Neural cell (in vitro differentiated cells): ENCODE results near the gene MUC15. TPM values are rescaled to one million over a fixed set of nuclear protein-coding genes. Genes with fewer than 3 reads are reported as not detected.

Source experiments
- H2AFZ ChIP-seq: fragments of 200-600, 300-800 bp; sonication (generic), shearing (Covaris generic); 2 replicates; pipeline ENCODE4 v1.6.0; 2014; ENCODE audit warnings: low read depth, mild to moderate bottlenecking, antibody characterized with exemption, low read length, moderate library complexity
- H3F3A ChIP-seq: fragments of 200-600 bp; shearing (Covaris generic); 2 replicates; pipeline ENCODE4 v1.6.1; 2016; ENCODE audit warnings: mild to moderate bottlenecking, moderate library complexity, mixed read lengths, antibody characterized with exemption, low read length; ENCODE audit not compliant: insufficient read depth, poor library complexity, severe bottlenecking
- H3K27ac ChIP-seq: fragments of 200-600, 300-800 bp; sonication (generic), shearing (Covaris generic); 2 replicates; pipeline ENCODE4 v1.5.1; 2014; ENCODE audit warnings: mild to moderate bottlenecking, low read length, moderate library complexity
- H3K27me3 ChIP-seq: fragments of 300-800, 200-600 bp; sonication (generic), shearing (Covaris generic); 2 replicates; pipeline ENCODE4 v1.6.0; 2014; ENCODE audit warnings: mild to moderate bottlenecking, low read depth, low read length, moderate library complexity; ENCODE audit not compliant: insufficient read depth
- H3K36me3 ChIP-seq: fragments of 300-800, 200-600 bp; sonication (generic), shearing (Covaris generic); 2 replicates; pipeline ENCODE4 v1.5.1; 2014; ENCODE audit warnings: mild to moderate bottlenecking, antibody characterized with exemption, low read length, moderate library complexity; ENCODE audit not compliant: insufficient read depth
- H3K4me2 ChIP-seq: fragments of 300-800, 200-600 bp; sonication (generic), shearing (Covaris generic); 2 replicates; pipeline ENCODE4 v1.6.0; 2014; ENCODE audit warnings: mild to moderate bottlenecking, low read length
- H3K4me3 ChIP-seq: fragments of 300-800, 200-600 bp; sonication (generic), shearing (Covaris generic); 2 replicates; pipeline ENCODE4 v1.5.1; 2014; ENCODE audit warnings: mild to moderate bottlenecking, low read length, moderate library complexity
- H3K79me2 ChIP-seq: fragments of 200-600 bp; shearing (Covaris generic); replicated peaks from 2 replicates; pipeline ENCODE4 v1.6.0; 2014; ENCODE audit warnings: mild to moderate bottlenecking, low read length, moderate library complexity; ENCODE audit not compliant: insufficient read depth
- H3K9ac ChIP-seq: fragments of 300-800, 200-600 bp; sonication (generic), shearing (Covaris generic); 2 replicates; pipeline ENCODE4 v1.6.1; 2016; ENCODE audit warnings: mild to moderate bottlenecking, low read length, mixed read lengths
- H3K9me2 ChIP-seq: fragments of 200-600 bp; shearing (Covaris generic); 2 replicates; pipeline ENCODE4 v1.6.1; 2016; ENCODE audit warnings: mild to moderate bottlenecking, low read length, mixed read lengths; ENCODE audit not compliant: insufficient read depth
- H3K9me3 ChIP-seq: fragments of 200-600, 300-800 bp; sonication (generic), shearing (Covaris generic); 2 replicates; pipeline ENCODE4 v1.6.1; 2016; ENCODE audit warnings: mild to moderate bottlenecking, mixed run types, low read length, moderate library complexity, mixed read lengths
- H4K20me1 ChIP-seq: fragments of 200-600 bp; shearing (Covaris generic); 2 replicates; pipeline ENCODE4 v1.6.1; 2016; ENCODE audit warnings: mild to moderate bottlenecking, mixed run types; ENCODE audit not compliant: insufficient read depth
- EP300 ChIP-seq: fragments of 450-650 bp; conservative IDR thresholded peaks from 2 replicates; pipeline ENCODE4 v1.6.1; 2014; ENCODE audit warnings: antibody characterized with exemption, mild to moderate bottlenecking, moderate library complexity; ENCODE audit not compliant: poor library complexity, severe bottlenecking
- EZH2 ChIP-seq: fragments of 200-600, 300-800 bp; shearing (Covaris generic), sonication (generic); IDR thresholded peaks from 2 replicates; pipeline ENCODE4 v1.6.1; 2014; ENCODE audit warnings: antibody characterized with exemption, low read length, borderline replicate concordance, mild to moderate bottlenecking; ENCODE audit not compliant: insufficient read depth, poor library complexity, severe bottlenecking
- MXI1 ChIP-seq: fragments of 450-650 bp; conservative IDR thresholded peaks from 2 replicates; pipeline ENCODE4 v1.6.1; 2014; ENCODE audit warnings: antibody characterized with exemption, mild to moderate bottlenecking; ENCODE audit not compliant: poor library complexity, severe bottlenecking
- POLR2AphosphoS5 ChIP-seq: IDR thresholded peaks from 2 replicates; pipeline ENCODE4 v1.6.1; 2012
- RAD21 ChIP-seq: fragments of 450-650 bp; conservative IDR thresholded peaks from 2 replicates; pipeline ENCODE4 v1.6.1; 2014; ENCODE audit warnings: antibody characterized with exemption, mild to moderate bottlenecking, moderate library complexity
- SMC3 ChIP-seq: fragments of 450-650 bp; conservative IDR thresholded peaks from 2 replicates; pipeline ENCODE4 v1.6.1; 2014; ENCODE audit warnings: antibody characterized with exemption, mild to moderate bottlenecking, moderate library complexity; ENCODE audit not compliant: poor library complexity
- TAF1 ChIP-seq: IDR thresholded peaks from 2 replicates; pipeline ENCODE4 v1.6.1; 2012; ENCODE audit warnings: low read depth
- polyA plus RNA-seq: library from polyadenylated mRNA; depleted of rRNA; stranded (reverse); fragments of >200 nt; gene quantifications from 2 replicates; pipeline ENCODE4 v1.2.3, GENCODE V29; 2014
- TF ChIP-seq, protein P1 (sequence below): IDR thresholded peaks from 2 replicates; pipeline ENCODE4 v1.6.1; 2012; ENCODE audit warnings: borderline replicate concordance
- TF ChIP-seq, protein P2 (sequence below): fragments of 450-650 bp; IDR thresholded peaks from 2 replicates; pipeline ENCODE4 v1.5.1; 2014; ENCODE audit warnings: antibody characterized with exemption, mild to moderate bottlenecking, moderate library complexity; ENCODE audit not compliant: poor library complexity, severe bottlenecking

The MUC15 gene
- polyA plus RNA-seq, 1 donor from 2014 or later = not detected

- Histone ChIP-seq H3F3A (no peaks in the 10 kb centered on the region), H3K9me2 (no peaks in the 10 kb centered on the region), H3K36me3 (no peaks in the 10 kb centered on the region), H3K27me3 (no peaks in the 10 kb centered on the region), H3K9ac (no peak overlapping the region), H3K27ac (no peak overlapping the region), H3K9me3 (no peaks in the 10 kb centered on the region), H3K79me2 (no peaks in the 10 kb centered on the region), H3K4me2 (no peak overlapping the region), H2AFZ (no peak overlapping the region), H4K20me1 (no peaks in the 10 kb centered on the region), H3K4me3 (no peak overlapping the region)
- TF ChIP-seq, protein P1, sequence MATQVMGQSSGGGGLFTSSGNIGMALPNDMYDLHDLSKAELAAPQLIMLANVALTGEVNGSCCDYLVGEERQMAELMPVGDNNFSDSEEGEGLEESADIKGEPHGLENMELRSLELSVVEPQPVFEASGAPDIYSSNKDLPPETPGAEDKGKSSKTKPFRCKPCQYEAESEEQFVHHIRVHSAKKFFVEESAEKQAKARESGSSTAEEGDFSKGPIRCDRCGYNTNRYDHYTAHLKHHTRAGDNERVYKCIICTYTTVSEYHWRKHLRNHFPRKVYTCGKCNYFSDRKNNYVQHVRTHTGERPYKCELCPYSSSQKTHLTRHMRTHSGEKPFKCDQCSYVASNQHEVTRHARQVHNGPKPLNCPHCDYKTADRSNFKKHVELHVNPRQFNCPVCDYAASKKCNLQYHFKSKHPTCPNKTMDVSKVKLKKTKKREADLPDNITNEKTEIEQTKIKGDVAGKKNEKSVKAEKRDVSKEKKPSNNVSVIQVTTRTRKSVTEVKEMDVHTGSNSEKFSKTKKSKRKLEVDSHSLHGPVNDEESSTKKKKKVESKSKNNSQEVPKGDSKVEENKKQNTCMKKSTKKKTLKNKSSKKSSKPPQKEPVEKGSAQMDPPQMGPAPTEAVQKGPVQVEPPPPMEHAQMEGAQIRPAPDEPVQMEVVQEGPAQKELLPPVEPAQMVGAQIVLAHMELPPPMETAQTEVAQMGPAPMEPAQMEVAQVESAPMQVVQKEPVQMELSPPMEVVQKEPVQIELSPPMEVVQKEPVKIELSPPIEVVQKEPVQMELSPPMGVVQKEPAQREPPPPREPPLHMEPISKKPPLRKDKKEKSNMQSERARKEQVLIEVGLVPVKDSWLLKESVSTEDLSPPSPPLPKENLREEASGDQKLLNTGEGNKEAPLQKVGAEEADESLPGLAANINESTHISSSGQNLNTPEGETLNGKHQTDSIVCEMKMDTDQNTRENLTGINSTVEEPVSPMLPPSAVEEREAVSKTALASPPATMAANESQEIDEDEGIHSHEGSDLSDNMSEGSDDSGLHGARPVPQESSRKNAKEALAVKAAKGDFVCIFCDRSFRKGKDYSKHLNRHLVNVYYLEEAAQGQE = no peak
- TF ChIP-seq EP300 (no peak), POLR2AphosphoS5 (no peak), TAF1 (no peak), RAD21 (no peak), MXI1 (no peak), EZH2 (no peak), SMC3 (no peak)
- TF ChIP-seq, protein P2, sequence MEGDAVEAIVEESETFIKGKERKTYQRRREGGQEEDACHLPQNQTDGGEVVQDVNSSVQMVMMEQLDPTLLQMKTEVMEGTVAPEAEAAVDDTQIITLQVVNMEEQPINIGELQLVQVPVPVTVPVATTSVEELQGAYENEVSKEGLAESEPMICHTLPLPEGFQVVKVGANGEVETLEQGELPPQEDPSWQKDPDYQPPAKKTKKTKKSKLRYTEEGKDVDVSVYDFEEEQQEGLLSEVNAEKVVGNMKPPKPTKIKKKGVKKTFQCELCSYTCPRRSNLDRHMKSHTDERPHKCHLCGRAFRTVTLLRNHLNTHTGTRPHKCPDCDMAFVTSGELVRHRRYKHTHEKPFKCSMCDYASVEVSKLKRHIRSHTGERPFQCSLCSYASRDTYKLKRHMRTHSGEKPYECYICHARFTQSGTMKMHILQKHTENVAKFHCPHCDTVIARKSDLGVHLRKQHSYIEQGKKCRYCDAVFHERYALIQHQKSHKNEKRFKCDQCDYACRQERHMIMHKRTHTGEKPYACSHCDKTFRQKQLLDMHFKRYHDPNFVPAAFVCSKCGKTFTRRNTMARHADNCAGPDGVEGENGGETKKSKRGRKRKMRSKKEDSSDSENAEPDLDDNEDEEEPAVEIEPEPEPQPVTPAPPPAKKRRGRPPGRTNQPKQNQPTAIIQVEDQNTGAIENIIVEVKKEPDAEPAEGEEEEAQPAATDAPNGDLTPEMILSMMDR = no peak
These were observed 13.9 kb downstream of the MUC15 start for GRCh38 chr11:26558190-26558589.

- no peaks in the 10 kb centered on the region for H3K79me2 ChIP-seq
- no peaks in the 10 kb centered on the region for H3K36me3 ChIP-seq
- H3K4me2 ChIP-seq = no peak overlapping the region
- TF ChIP-seq SMC3 (no peak), MXI1 (no peak), POLR2AphosphoS5 (no peak), RAD21 (no peak), EP300 (no peak), EZH2 (no peak), TAF1 (no peak)
- TF ChIP-seq, protein P1 = no peak
- TF ChIP-seq, protein P2 = no peak
- H3K9me3 ChIP-seq = no peaks in the 10 kb centered on the region
- H3F3A ChIP-seq = no peaks in the 10 kb centered on the region
- H3K27me3 ChIP-seq = no peaks in the 10 kb centered on the region
- no peak overlapping the region for H3K9ac ChIP-seq
- H3K27ac ChIP-seq = no peak overlapping the region
- H2AFZ ChIP-seq = no peak overlapping the region
- H4K20me1 ChIP-seq = no peaks in the 10 kb centered on the region
- no peak overlapping the region for H3K4me3 ChIP-seq
- no peaks in the 10 kb centered on the region for H3K9me2 ChIP-seq
These were observed 14.4 kb downstream of the MUC15 start for GRCh38 chr11:26557666-26558065.
